KOPT-K1 (cell line): Measurements from ENCODE around the gene IFFO2.
A peak's percentile ranks its signal among the peaks of the same experiment; 100 is the strongest.

ENCODE experiments used
- H3K27ac ChIP-seq: fragments of 200-600 bp; sonication (generic); 2 replicates; pipeline ENCODE4 v1.5.1; 2016; ENCODE audit warnings: antibody characterized with exemption, mild to moderate bottlenecking, low read depth, low read length; ENCODE audit not compliant: poor library complexity, severe bottlenecking
- H3K36me3 ChIP-seq: fragments of 200-600 bp; sonication (generic); 2 replicates; pipeline ENCODE4 v1.5.1; 2017; ENCODE audit warnings: antibody characterized with exemption, mild to moderate bottlenecking, low read length, moderate library complexity; ENCODE audit not compliant: insufficient read depth
- H3K9me3 ChIP-seq: fragments of 200-600 bp; sonication (generic); 2 replicates; pipeline ENCODE4 v1.5.1; 2017; ENCODE audit warnings: antibody characterized with exemption, low read length, mild to moderate bottlenecking; ENCODE audit not compliant: insufficient read depth, poor library complexity, severe bottlenecking

Gene IFFO2

GRCh38 chr1:18938707-18939070 is 17.8 kb downstream of the IFFO2 start:
- H3K9me3 ChIP-seq: no peaks in the 10 kb centered on the region
- H3K27ac ChIP-seq: no peak overlapping the region
- H3K36me3 ChIP-seq: no peaks in the 10 kb centered on the region

- H3K36me3 ChIP-seq: no peaks in the 10 kb centered on the region
- no peaks in the 10 kb centered on the region for H3K9me3 ChIP-seq
- no peak overlapping the region for H3K27ac ChIP-seq
These were observed 18.3 kb downstream of the IFFO2 start for GRCh38 chr1:18938008-18938706.

- H3K36me3 ChIP-seq: no peaks in the 10 kb centered on the region
- no peaks in the 10 kb centered on the region for H3K9me3 ChIP-seq
- no peak overlapping the region for H3K27ac ChIP-seq
These were observed 18.9 kb downstream of the IFFO2 start for GRCh38 chr1:18937539-18937938.

GRCh38 chr1:18936814-18937481 is 19.5 kb downstream of the IFFO2 start:
- Histone ChIP-seq H3K9me3 (no peaks in the 10 kb centered on the region), H3K36me3 (no peaks in the 10 kb centered on the region), H3K27ac (no peak overlapping the region)

GRCh38 chr1:18936471-18936813 is 20.0 kb downstream of the IFFO2 start:
- Histone ChIP-seq H3K36me3 (no peaks in the 10 kb centered on the region), H3K9me3 (no peaks in the 10 kb centered on the region), H3K27ac (no peak overlapping the region)

- H3K36me3 ChIP-seq: no peaks in the 10 kb centered on the region
These were observed 22.1 kb downstream of the IFFO2 start for GRCh38 chr1:18934205-18935000.

GRCh38 chr1:18932879-18933278 is 23.6 kb downstream of the IFFO2 start:
- Histone ChIP-seq H3K9me3 (no peaks in the 10 kb centered on the region), H3K27ac (no peak overlapping the region), H3K36me3 (no peaks in the 10 kb centered on the region)

More at GRCh38 chr1:18934205-18935000, 22.1 kb downstream of the IFFO2 start:
- Histone ChIP-seq H3K9me3 (no peaks in the 10 kb centered on the region), H3K27ac (no peak overlapping the region)

GRCh38 chr1:18932387-18932786 is 24.1 kb downstream of the IFFO2 start:
- Histone ChIP-seq H3K9me3 (no peaks in the 10 kb centered on the region), H3K36me3 (no peaks in the 10 kb centered on the region), H3K27ac (no peak overlapping the region)

GRCh38 chr1:18931730-18932129 is 24.7 kb downstream of the IFFO2 start:
- Histone ChIP-seq H3K27ac (no peak overlapping the region), H3K9me3 (no peaks in the 10 kb centered on the region), H3K36me3 (no peaks in the 10 kb centered on the region)

GRCh38 chr1:18929686-18930085 is 26.8 kb downstream of the IFFO2 start:
- Histone ChIP-seq H3K9me3 (no peaks in the 10 kb centered on the region), H3K27ac (no peak overlapping the region), H3K36me3 (no peaks in the 10 kb centered on the region)

- Histone ChIP-seq H3K27ac (no peak overlapping the region), H3K36me3 (no peaks in the 10 kb centered on the region), H3K9me3 (no peaks in the 10 kb centered on the region)
These were observed 27.5 kb downstream of the IFFO2 start for GRCh38 chr1:18928985-18929384.

- Histone ChIP-seq H3K9me3 (no peaks in the 10 kb centered on the region), H3K36me3 (no peaks in the 10 kb centered on the region), H3K27ac (peak overlapping the region; percentile 94)
These were observed 28.1 kb downstream of the IFFO2 start for GRCh38 chr1:18928406-18928805.

GRCh38 chr1:18927654-18928272 is 28.7 kb downstream of the IFFO2 start:
- no peaks in the 10 kb centered on the region for H3K9me3 ChIP-seq
- H3K27ac ChIP-seq: peak overlapping the region; percentile 94
- H3K36me3 ChIP-seq: no peaks in the 10 kb centered on the region

GRCh38 chr1:18927082-18927653 is 29.3 kb downstream of the IFFO2 start:
- H3K27ac ChIP-seq: peak overlapping the region; percentile 94
- no peaks in the 10 kb centered on the region for H3K9me3 ChIP-seq
- H3K36me3 ChIP-seq: no peaks in the 10 kb centered on the region
